ENCODE measurements around the gene HDGF.

Gene HDGF

DNA sequence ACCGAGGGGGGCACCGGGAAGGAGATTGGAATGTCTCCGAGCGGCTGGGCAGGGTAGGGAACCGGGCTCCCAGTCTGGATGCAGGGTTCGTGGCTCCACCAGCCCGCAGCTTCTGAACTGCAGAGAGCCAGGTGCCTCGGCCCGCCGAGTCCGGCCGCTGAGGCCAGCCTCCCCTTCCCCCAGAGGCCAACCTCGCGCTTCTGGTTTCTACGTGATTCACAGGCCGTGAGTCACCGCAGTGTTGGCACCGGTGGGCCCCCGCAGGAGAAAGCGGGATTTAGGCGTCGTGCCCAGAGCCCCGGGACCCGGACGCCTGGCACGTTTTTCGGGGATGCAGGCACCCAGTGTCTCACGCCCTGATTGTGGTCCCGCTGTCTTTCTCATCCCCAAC is 46.5 kb downstream of the HDGF start:
- peak overlapping the region; percentile 55 for H3K4me3 ChIP-seq (ENCODE audit: low read depth, low read length)
- POLR2A ChIA-PET = interaction anchor here (2.5 kb wide), 1 partner anchor 14 kb away, joined by 8 read pairs; no protein-coding TSS in a partner anchor
- TF ChIP-seq, protein P1, sequence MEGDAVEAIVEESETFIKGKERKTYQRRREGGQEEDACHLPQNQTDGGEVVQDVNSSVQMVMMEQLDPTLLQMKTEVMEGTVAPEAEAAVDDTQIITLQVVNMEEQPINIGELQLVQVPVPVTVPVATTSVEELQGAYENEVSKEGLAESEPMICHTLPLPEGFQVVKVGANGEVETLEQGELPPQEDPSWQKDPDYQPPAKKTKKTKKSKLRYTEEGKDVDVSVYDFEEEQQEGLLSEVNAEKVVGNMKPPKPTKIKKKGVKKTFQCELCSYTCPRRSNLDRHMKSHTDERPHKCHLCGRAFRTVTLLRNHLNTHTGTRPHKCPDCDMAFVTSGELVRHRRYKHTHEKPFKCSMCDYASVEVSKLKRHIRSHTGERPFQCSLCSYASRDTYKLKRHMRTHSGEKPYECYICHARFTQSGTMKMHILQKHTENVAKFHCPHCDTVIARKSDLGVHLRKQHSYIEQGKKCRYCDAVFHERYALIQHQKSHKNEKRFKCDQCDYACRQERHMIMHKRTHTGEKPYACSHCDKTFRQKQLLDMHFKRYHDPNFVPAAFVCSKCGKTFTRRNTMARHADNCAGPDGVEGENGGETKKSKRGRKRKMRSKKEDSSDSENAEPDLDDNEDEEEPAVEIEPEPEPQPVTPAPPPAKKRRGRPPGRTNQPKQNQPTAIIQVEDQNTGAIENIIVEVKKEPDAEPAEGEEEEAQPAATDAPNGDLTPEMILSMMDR (IDR thresholded peaks at IDR 0.05; ENCODE audit: insufficient read depth, low read length, missing control alignments) = no peak
- no peak for DNase-seq (ENCODE audit: low read depth, low spot score)
- CTCF ChIA-PET = interaction anchor here (1.3 to 49.8 kb wide), 9 partner anchors 11 to 155 kb away, joined by 3 to 2951 read pairs (median 9); partner anchors contain the start of genes CRABP2, ISG20L2, METTL25B and NES

DNA sequence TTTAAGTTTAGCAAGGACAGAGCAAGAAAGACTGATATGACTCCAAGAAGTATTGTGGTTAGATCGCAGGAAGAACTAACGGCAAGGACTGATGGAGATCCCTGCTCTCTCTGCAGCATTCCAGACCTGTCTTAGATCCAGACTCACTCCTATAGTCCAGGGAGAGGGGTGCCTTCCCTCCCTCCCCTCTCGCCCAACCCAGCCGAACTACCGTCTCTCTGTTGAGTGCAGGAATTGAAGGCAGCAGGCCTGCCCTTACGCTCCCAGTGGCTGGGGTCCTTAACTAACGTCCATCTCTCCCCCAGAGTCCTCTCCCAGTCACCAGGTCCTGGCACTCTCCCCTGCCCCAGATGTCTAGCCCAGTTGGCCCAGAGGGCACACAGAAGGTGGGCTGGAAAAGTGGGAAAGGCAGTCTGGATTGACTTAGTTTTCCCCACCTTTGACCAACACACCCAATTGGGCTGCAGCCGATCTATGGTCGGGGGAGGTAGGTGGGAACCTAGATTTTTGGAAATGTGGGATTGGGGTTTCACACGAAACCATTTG is 47.2 kb downstream of the HDGF start:
- peak overlapping the region; percentile 55 for H3K4me3 ChIP-seq (ENCODE audit: low read depth, low read length)
- POLR2A ChIA-PET = interaction anchor here (2.5 kb wide), 1 partner anchor 13 kb away, joined by 8 read pairs; no protein-coding TSS in a partner anchor
- CTCF ChIA-PET = interaction anchor here (1.2 to 49.8 kb wide), 6 partner anchors 10 to 156 kb away, joined by 5 to 2951 read pairs (median 19); partner anchors contain the start of genes CRABP2, ISG20L2, METTL25B and NES

DNA sequence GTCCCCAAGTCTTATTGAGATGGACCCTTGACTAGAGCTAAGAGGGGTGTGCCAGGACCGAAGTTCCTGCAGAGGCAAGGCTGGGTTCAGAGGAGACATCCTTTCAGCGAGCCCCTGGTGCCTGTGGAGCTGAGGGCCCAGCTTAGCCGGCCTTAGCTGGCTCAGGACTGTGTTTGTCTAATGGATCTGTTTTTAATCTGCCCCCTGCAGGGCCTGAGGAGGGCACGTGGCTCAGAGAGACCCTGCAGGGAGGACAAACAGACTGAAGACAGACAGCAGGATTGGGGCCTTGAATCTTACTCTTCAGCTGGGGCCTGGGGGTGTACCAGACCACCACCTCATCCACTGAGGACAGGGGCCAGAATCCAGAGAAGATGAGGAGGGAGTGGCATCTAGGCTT is 47.7 kb downstream of the HDGF start:
- ChIA-PET POLR2A (interaction anchor here (0.6 to 0.8 kb wide), 2 partner anchors 10 to 17 kb away, joined by 3 to 4 read pairs; no protein-coding TSS in a partner anchor), CTCF (interaction anchor here (1.2 to 49.8 kb wide), 5 partner anchors 10 to 156 kb away, joined by 5 to 2951 read pairs (median 11); partner anchors contain the start of genes CRABP2, ISG20L2, METTL25B and NES)
- TF ChIP-seq, protein P1 (IDR thresholded peaks at IDR 0.05; ENCODE audit: insufficient read depth, low read length, missing control alignments) = no peak
- peak overlapping the region; percentile 55 for H3K4me3 ChIP-seq (ENCODE audit: low read depth, low read length)
- no peak for DNase-seq (ENCODE audit: low read depth, low spot score)

More for the DNA sequence above, 47.2 kb downstream of the HDGF start:
- DNase-seq (ENCODE audit: low read depth, low spot score) = no peak
- TF ChIP-seq, protein P1 (IDR thresholded peaks at IDR 0.05; ENCODE audit: insufficient read depth, low read length, missing control alignments) = no peak

DNA sequence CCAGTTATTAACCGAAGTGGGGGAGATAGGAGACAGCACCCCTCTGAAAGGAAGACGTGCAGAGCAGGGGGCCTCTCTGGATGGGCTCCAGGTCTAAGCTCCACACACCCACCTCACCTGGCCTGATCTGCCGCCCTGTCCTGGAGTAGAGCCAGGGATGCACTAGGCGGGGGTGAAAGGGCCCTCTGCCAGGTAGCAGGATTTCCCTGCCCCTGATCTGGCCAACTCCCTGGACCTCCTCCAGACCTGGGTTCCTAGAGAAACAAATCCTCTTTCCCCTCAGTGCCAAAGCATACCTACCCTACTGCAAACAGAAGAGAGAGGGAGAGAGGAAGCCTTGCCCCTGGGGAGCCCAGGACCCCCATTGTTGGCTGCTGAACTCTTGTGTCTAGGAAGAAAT is 48.1 kb downstream of the HDGF start:
- TF ChIP-seq, protein P1 (IDR thresholded peaks at IDR 0.05; ENCODE audit: insufficient read depth, low read length, missing control alignments) = no peak
- CTCF ChIA-PET = interaction anchor here (1.2 to 49.8 kb wide), 4 partner anchors 9 to 94 kb away, joined by 5 to 2951 read pairs (median 1481); partner anchors contain the start of genes CRABP2, ISG20L2, METTL25B and NES
- POLR2A ChIA-PET = interaction anchor here (0.6 to 1.0 kb wide), 3 partner anchors 9 to 17 kb away, joined by 3 to 4 read pairs (median 4); no protein-coding TSS in a partner anchor
- peak overlapping the region; percentile 55 for H3K4me3 ChIP-seq (ENCODE audit: low read depth, low read length)
- no peak for DNase-seq (ENCODE audit: low read depth, low spot score)

DNA sequence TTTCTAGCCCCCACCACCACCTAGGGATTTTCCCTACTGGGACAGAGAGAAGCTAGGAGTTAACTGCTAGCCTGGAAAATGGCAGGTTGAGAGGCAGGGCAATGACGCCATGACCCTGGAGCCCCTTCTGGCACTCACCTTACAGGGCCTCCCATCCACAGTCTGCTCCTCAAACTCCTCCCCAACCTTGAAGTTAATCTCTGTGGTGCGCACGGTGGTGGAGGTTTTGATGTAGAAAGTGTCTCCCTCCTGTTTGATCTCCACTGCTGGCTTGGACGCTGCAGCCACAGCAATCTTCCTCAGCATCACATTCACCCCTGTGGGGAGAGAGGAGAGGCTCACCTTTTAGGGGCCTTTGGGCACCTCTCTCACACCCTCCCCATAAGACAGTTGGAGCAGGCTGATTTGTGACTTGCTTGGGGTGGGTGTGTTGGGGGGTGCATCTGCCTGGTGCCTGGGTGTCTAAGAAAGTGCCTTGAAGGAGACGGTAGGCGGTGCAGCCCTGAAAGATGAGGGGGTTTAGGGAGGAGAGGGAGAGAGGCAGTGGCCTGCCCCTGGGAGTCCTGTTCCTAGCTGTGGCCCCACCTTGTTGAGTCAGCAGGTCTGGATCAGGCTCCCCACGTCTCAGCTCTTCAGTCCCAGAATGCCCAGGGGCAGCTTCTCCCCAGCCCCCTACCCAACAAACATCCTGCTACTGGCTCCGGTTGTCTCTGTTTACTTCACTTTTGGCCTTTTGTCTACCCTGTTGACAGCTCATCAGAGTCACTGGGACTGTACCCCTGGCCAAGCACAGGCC is 50.5 kb downstream of the HDGF start:
- ChIA-PET POLR2A (no interaction called here), CTCF (interaction anchor here (0.9 to 49.8 kb wide), 6 partner anchors 7 to 159 kb away, joined by 3 to 2951 read pairs (median 6); partner anchors contain the start of genes CRABP2, ISG20L2, METTL25B and NES)
- TF ChIP-seq, protein P1 (IDR thresholded peaks at IDR 0.05; ENCODE audit: insufficient read depth, low read length, missing control alignments) = no peak
- H3K4me3 ChIP-seq (ENCODE audit: low read depth, low read length) = no peak overlapping the region
- no peak for DNase-seq (ENCODE audit: low read depth, low spot score)

Data from AG04449 (cell line).